Left lung (tissue), 10 donors: ENCODE measurements around the gene EFTUD2. TPM values are rescaled to one million over a fixed set of nuclear protein-coding genes. Genes with fewer than 3 reads are reported as not detected.

ENCODE experiments used
- ATAC-seq: fragments of 200-7000 bp; cut with Tn5 transposase; one replicate; pipeline ENCODE4 v1.9.1; 2020; ENCODE audit warnings: moderate library complexity
- DNase-seq, 4 donors: peaks; one replicate each; pipeline ENCODE4 v3.0.0-alpha.2; 2013 to 2020
- H3K27ac ChIP-seq, 2 donors: fragments of 200-600 bp; sonication (generic) in 1 of 2; one replicate each; pipeline versions ENCODE4 v1.5.0 to v1.8.0; 2020 to 2021
- H3K27me3 ChIP-seq, 2 donors: fragments of 200-600 bp; sonication (generic) in 1 of 2; one replicate each; pipeline versions ENCODE4 v1.5.0 to v1.8.0; 2020 to 2021
- H3K36me3 ChIP-seq, 2 donors: fragments of 200-600 bp; sonication (generic) in 1 of 2; one replicate each; pipeline versions ENCODE4 v1.5.0 to v1.8.0; 2020 to 2021
- H3K4me1 ChIP-seq, 2 donors: fragments of 200-600 bp; one replicate each; pipeline ENCODE4 v1.8.0; 2021
- H3K4me3 ChIP-seq, 2 donors: fragments of 200-600 bp; sonication (generic) in 1 of 2; one replicate each; pipeline versions ENCODE4 v1.5.0 to v1.8.0; 2020 to 2021; ENCODE audit warnings: mild to moderate bottlenecking in 1 of 2
- H3K9me3 ChIP-seq, 2 donors: fragments of 200-600 bp; sonication (generic) in 1 of 2; one replicate each; pipeline versions ENCODE4 v1.5.0 to v1.8.0; 2020 to 2021
- intact Hi-C, 2 donors: fragments of 100-400 bp; cut with DNase I; formaldehyde crosslinking; loops; one replicate each; pipeline versions ENCODE4 v1.11.2 to v1.14.2; 2022
- polyA plus RNA-seq, 6 donors: library from polyadenylated mRNA; unstranded; fragments of 120-200 nt; gene quantifications; one replicate each; pipeline ENCODE4 v1.2.1, GENCODE V29; 2013; ENCODE audit not compliant: insufficient read length in 6 of 6
- total RNA-seq, 2 donors: library from RNA; stranded (reverse); fragmentation: NEBNext Ultra II Directional; extraction: Animal tissue kit (Norgen Biotek cat#: 25700); gene quantifications; one replicate each; pipeline ENCODE4 v1.2.1, GENCODE V29; 2021
- TF ChIP-seq, protein P1 (sequence below), 2 donors: fragments of 200-600 bp; sonication (generic) in 1 of 2; IDR thresholded peaks; one replicate each; pipeline versions ENCODE4 v1.5.0 to v1.8.0; 2021; ENCODE audit warnings: antibody characterized with exemption in 2 of 2
- donor health status: DM: no; HTN: yes; CAD: no.
- donor health status: DM: no; HTN: no; CAD: no.

The EFTUD2 gene
- total and polyA plus RNA-seq, 8 donors, result 83.4 to 112 (median 95.1) TPM

DNA sequence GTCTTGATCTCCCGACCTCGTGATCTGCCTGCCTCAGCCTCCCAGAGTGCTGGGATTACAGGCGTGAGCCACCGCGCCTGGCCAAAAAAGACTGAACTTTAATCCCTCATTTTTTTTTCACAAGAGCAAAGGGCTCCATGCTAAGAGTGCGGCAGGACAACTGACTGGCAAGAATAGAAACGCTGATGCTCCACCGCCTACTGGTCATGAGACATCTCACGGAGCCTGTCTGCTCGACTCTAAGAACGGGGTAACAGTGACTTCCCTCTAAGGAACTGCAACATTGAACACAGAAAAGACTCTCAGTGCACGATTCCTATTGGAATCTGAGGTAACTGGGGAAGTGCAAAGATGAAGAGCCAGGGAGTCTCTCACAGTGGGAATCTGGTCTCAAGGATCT is 27.7 kb downstream of the EFTUD2 start:
- DNase-seq, result no peak
- Histone ChIP-seq H3K27me3 (no peaks in the 10 kb centered on the region), H3K4me3 (no peak overlapping the region), H3K36me3 (peaks cover 0 to 99% of the 10 kb centered on the region in 2 donors), H3K4me1 (no peaks in the 10 kb centered on the region), H3K27ac (no peak overlapping the region), H3K9me3 (no peaks in the 10 kb centered on the region)
- no peak for ATAC-seq
- TF ChIP-seq, protein P1, sequence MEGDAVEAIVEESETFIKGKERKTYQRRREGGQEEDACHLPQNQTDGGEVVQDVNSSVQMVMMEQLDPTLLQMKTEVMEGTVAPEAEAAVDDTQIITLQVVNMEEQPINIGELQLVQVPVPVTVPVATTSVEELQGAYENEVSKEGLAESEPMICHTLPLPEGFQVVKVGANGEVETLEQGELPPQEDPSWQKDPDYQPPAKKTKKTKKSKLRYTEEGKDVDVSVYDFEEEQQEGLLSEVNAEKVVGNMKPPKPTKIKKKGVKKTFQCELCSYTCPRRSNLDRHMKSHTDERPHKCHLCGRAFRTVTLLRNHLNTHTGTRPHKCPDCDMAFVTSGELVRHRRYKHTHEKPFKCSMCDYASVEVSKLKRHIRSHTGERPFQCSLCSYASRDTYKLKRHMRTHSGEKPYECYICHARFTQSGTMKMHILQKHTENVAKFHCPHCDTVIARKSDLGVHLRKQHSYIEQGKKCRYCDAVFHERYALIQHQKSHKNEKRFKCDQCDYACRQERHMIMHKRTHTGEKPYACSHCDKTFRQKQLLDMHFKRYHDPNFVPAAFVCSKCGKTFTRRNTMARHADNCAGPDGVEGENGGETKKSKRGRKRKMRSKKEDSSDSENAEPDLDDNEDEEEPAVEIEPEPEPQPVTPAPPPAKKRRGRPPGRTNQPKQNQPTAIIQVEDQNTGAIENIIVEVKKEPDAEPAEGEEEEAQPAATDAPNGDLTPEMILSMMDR (IDR thresholded peaks at IDR 0.05), result no peak
- intact Hi-C loops, result no loop called here

DNA sequence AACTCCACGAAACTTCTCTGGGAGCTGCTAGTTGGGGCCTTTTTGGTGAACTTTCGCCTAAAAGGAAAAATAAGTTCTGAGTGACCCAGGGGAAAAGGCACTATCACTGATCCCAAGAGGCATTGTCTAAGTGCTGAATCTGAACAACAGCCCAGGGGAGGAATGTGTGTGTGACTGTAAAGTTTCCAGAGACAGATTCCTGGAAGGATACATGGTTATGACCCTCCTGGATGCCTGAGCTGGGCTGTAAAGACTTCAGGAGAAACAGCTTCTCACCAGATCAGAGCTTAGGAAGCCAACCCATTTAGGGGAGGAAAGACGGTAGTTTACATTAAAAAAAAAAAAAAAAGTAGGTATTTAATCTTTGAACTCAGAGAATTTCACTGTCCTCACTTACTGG is 31.4 kb downstream of the EFTUD2 start:
- H3K9me3 ChIP-seq, result no peaks in the 10 kb centered on the region
- ATAC-seq (no peak), DNase-seq (no peak)
- no peak overlapping the region for H3K4me3 ChIP-seq
- intact Hi-C loops, result loop anchor here (5.0 to 10.0 kb wide), 2 partner anchors 91 to 93 kb away; no protein-coding TSS in a partner anchor
- no peaks in the 10 kb centered on the region for H3K4me1 ChIP-seq
- H3K27ac ChIP-seq, result no peak overlapping the region
- H3K27me3 ChIP-seq, result no peaks in the 10 kb centered on the region
- H3K36me3 ChIP-seq, result peaks cover 0 to 98% of the 10 kb centered on the region in 2 donors
- TF ChIP-seq, protein P1 (IDR thresholded peaks at IDR 0.05), result no peak

- H3K36me3 ChIP-seq, result peaks cover 0 to 98% of the 10 kb centered on the region in 2 donors
- H3K4me3 ChIP-seq, result no peak overlapping the region
- H3K9me3 ChIP-seq, result no peaks in the 10 kb centered on the region
- H3K27me3 ChIP-seq, result no peaks in the 10 kb centered on the region
- no peak for ATAC-seq
- DNase-seq, result no peak
- intact Hi-C loops, result loop anchor here (5.0 to 10.0 kb wide), 2 partner anchors 89 to 91 kb away; no protein-coding TSS in a partner anchor
- no peak overlapping the region for H3K27ac ChIP-seq
- H3K4me1 ChIP-seq, result no peaks in the 10 kb centered on the region
- TF ChIP-seq, protein P1 (IDR thresholded peaks at IDR 0.05), result no peak
Observed at GRCh38 chr17:44865931-44866330, 33.3 kb downstream of the EFTUD2 start.

- H3K27me3 ChIP-seq, result no peaks in the 10 kb centered on the region
- TF ChIP-seq, protein P1 (IDR thresholded peaks at IDR 0.05), result peak; percentile 87 to 89
- no peaks in the 10 kb centered on the region for H3K9me3 ChIP-seq
- peaks cover 0 to 98% of the 10 kb centered on the region in 2 donors for H3K36me3 ChIP-seq
- intact Hi-C loops, result loop anchor here (5.0 to 10.0 kb wide), 2 partner anchors 88 to 90 kb away; no protein-coding TSS in a partner anchor
- peak; percentile 87 for ATAC-seq
- H3K4me3 ChIP-seq, result no peak overlapping the region
- no peaks in the 10 kb centered on the region for H3K4me1 ChIP-seq
- DNase-seq, result peak in 3 of 4 donors; percentile 43 to 80 (median 71)
- H3K27ac ChIP-seq, result no peak overlapping the region
Observed at GRCh38 chr17:44865231-44865660, 34.0 kb downstream of the EFTUD2 start.

GRCh38 chr17:44864831-44865230 is 34.4 kb downstream of the EFTUD2 start:
- H3K27me3 ChIP-seq, result no peaks in the 10 kb centered on the region
- no peak overlapping the region for H3K27ac ChIP-seq
- H3K4me3 ChIP-seq, result no peak overlapping the region
- peaks cover 0 to 98% of the 10 kb centered on the region in 2 donors for H3K36me3 ChIP-seq
- DNase-seq (no peak), ATAC-seq (peak; percentile 12)
- H3K9me3 ChIP-seq, result no peaks in the 10 kb centered on the region
- TF ChIP-seq, protein P1 (IDR thresholded peaks at IDR 0.05), result no peak
- H3K4me1 ChIP-seq, result no peaks in the 10 kb centered on the region
- intact Hi-C loops, result loop anchor here (5.0 to 10.0 kb wide), 2 partner anchors 88 to 90 kb away; no protein-coding TSS in a partner anchor
